GM18907 (cell line): ENCODE results near the gene RUFY1.
"Not testable (repeated sequence)": the region's sequence is repeated elsewhere in the genome, so short reads cannot be mapped to it uniquely, and the experiment has no call there.

Experiments used
- ATAC-seq: cut with Tn5 transposase; IDR thresholded peaks from one replicate; pipeline ENCODE4 v1.9.1; 2021; ENCODE audit warnings: mild to moderate bottlenecking, moderate library complexity; ENCODE audit not compliant: unreplicated experiment

RUFY1 gene

GRCh38 chr5:179550511-179551342 lies at the start of gene RUFY1:
Gene RUFY1, plus strand, starts transcription at chr5:179550554. Its CDS starts 16 bp downstream, at chr5:179550570.
- peak; percentile 79 for ATAC-seq

- not testable (repeated sequence) for ATAC-seq
These were observed 48.4 kb upstream of the RUFY1 start for GRCh38 chr5:179501997-179502396.

- not testable (repeated sequence) for ATAC-seq
These were observed 47.9 kb upstream of the RUFY1 start for GRCh38 chr5:179502420-179502819.

GRCh38 chr5:179504191-179504590 lies 46.2 kb upstream of the RUFY1 start:
- no peak for ATAC-seq

- no peak for ATAC-seq
These were observed 45.6 kb upstream of the RUFY1 start for GRCh38 chr5:179504600-179505396.

- no peak for ATAC-seq
These were observed 44.6 kb upstream of the RUFY1 start for GRCh38 chr5:179505636-179506261.

GRCh38 chr5:179509239-179509638 lies 41.1 kb upstream of the RUFY1 start:
- ATAC-seq: no peak

GRCh38 chr5:179509845-179510244 lies 40.5 kb upstream of the RUFY1 start:
- ATAC-seq: no peak

GRCh38 chr5:179512452-179513000 lies 37.8 kb upstream of the RUFY1 start:
- ATAC-seq: no peak

GRCh38 chr5:179515501-179515900 lies 34.9 kb upstream of the RUFY1 start:
- ATAC-seq: not testable (repeated sequence)

GRCh38 chr5:179516221-179516620 lies 34.1 kb upstream of the RUFY1 start:
- no peak for ATAC-seq

- not testable (repeated sequence) for ATAC-seq
These were observed 32.6 kb upstream of the RUFY1 start for GRCh38 chr5:179517746-179518145.

GRCh38 chr5:179518369-179518768 lies 32.0 kb upstream of the RUFY1 start:
- peak; percentile 81 for ATAC-seq

GRCh38 chr5:179519416-179520070 lies 30.8 kb upstream of the RUFY1 start:
- not testable (repeated sequence) for ATAC-seq

GRCh38 chr5:179522107-179522506 lies 28.2 kb upstream of the RUFY1 start:
- not testable (repeated sequence) for ATAC-seq

GRCh38 chr5:179526978-179527377 lies 23.4 kb upstream of the RUFY1 start:
- no peak for ATAC-seq

- ATAC-seq: peak; percentile 79
These were observed 20.0 kb upstream of the RUFY1 start for GRCh38 chr5:179530069-179530998.

- ATAC-seq: no peak
These were observed 17.3 kb upstream of the RUFY1 start for GRCh38 chr5:179533024-179533423.

GRCh38 chr5:179533907-179534306 lies 16.4 kb upstream of the RUFY1 start:
- ATAC-seq: peak; percentile 56
